ENCODE measurements around the gene MYL3.

The MYL3 gene

DNA sequence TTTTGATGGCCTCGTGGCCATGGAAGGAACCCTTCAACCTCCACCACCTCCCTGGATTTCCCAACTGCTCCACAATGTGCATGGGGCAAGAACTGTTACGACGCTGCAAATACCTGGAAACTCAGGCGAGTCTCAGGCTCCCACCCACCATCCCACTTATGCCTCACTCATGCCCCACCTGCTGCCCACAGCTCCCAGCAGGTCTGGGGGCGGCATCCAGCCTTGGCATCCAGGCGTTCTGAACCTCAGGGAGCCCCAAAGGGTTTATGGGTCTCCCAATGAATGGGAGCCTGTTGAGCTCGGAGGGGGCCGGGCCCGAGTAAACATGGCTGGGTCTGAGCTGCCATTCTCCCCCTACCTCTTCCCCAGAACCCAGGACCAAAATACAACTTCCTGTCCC, 12.3 kb upstream of the MYL3 start:
- H3K27ac ChIP-seq, result no peak overlapping the region
- TF ChIP-seq, protein P1, sequence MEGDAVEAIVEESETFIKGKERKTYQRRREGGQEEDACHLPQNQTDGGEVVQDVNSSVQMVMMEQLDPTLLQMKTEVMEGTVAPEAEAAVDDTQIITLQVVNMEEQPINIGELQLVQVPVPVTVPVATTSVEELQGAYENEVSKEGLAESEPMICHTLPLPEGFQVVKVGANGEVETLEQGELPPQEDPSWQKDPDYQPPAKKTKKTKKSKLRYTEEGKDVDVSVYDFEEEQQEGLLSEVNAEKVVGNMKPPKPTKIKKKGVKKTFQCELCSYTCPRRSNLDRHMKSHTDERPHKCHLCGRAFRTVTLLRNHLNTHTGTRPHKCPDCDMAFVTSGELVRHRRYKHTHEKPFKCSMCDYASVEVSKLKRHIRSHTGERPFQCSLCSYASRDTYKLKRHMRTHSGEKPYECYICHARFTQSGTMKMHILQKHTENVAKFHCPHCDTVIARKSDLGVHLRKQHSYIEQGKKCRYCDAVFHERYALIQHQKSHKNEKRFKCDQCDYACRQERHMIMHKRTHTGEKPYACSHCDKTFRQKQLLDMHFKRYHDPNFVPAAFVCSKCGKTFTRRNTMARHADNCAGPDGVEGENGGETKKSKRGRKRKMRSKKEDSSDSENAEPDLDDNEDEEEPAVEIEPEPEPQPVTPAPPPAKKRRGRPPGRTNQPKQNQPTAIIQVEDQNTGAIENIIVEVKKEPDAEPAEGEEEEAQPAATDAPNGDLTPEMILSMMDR (conservative IDR thresholded peaks at IDR 0.05), result no peak
- TF ChIP-seq ZFX (IDR thresholded peaks at IDR 0.05), result no peak

DNA sequence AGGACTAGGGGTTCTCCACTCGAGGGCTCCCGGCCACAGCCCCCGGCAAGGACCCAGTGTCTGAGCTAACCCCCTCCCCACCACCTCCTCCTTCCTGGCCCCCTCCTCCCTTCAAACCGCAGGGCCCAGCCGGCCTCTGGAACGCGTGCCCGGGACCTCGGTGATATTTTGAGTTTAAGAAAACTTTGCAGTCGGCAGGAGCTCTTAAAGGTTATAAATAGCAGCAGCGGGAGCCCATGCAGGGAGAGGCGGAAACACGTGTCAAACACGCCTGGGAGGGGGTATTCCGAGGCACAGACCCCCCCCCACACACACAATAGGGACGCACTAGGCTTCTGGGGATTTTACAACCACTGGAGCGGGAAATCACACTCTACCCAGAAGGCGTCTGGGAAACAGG, 11.2 kb upstream of the MYL3 start:
- H3K27ac ChIP-seq, result no peak overlapping the region
- TF ChIP-seq, protein P1 (conservative IDR thresholded peaks at IDR 0.05), result no peak
- no peak for TF ChIP-seq ZFX (IDR thresholded peaks at IDR 0.05)

DNA sequence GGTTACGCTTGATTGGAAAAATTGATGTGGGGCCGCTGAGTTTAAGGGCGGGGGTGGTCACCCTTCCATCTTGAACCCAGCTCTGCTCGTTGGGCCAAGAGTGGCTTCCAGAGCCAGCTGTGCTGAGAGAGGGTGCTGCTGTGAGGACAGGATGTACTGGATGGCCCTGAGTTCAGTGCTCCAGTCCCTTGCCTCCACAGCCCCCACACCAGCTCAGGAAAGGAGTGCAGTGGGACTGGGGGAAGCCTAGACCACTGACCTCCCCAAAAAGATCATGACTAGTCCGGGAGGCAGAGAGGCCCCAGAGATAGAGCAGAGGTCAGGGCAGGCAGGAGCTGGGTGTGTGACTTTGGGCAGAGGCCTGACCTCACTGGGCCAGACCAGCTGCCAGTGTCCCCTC, 10.3 kb upstream of the MYL3 start:
- H3K27ac ChIP-seq, result no peak overlapping the region
- no peak for TF ChIP-seq ZFX (IDR thresholded peaks at IDR 0.05)
- TF ChIP-seq, protein P1 (conservative IDR thresholded peaks at IDR 0.05), result no peak

DNA sequence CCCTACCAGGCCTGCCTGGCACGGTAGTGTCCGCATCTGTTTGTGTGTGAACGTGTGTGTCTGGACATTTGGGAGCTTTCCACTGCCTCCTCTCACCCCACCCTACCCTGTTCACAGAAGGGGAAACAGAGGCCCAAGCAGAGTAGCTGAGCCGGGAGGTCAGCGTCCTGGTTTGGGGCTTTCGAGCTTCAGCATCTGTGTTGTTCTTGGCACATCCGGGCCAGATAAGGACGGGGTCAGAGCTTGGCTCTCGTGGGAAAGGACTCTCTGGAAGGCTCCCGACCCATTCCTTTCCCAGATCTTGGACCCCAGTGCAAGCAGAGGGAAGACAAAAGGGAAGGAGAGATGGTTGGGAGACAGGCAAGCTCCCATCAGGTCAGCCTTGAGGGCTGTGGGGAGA, 8.0 kb upstream of the MYL3 start:
- H3K27ac ChIP-seq, result no peak overlapping the region
- no peak for TF ChIP-seq ZFX (IDR thresholded peaks at IDR 0.05)
- TF ChIP-seq, protein P1 (conservative IDR thresholded peaks at IDR 0.05), result no peak

DNA sequence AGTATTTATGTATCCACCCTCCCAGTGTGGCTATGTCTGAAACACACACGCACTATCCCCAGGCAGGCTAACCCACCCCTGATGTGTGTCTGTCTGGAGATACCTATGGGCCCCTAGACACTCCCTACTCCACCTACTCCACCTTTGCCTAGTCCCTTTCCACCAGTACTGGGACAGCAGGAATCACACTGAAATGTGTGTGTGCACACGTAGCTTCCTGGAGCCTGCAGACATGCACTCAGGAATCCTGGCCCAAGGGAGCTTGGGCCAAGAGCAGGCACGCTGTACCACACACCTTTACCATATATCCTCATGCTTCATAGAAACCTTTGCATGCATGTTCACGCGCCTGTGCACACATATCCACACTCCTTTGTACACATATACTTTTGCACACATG, 7.4 kb upstream of the MYL3 start:
- TF ChIP-seq ZFX (IDR thresholded peaks at IDR 0.05), result no peak
- TF ChIP-seq, protein P1 (conservative IDR thresholded peaks at IDR 0.05), result no peak
- no peak overlapping the region for H3K27ac ChIP-seq

DNA sequence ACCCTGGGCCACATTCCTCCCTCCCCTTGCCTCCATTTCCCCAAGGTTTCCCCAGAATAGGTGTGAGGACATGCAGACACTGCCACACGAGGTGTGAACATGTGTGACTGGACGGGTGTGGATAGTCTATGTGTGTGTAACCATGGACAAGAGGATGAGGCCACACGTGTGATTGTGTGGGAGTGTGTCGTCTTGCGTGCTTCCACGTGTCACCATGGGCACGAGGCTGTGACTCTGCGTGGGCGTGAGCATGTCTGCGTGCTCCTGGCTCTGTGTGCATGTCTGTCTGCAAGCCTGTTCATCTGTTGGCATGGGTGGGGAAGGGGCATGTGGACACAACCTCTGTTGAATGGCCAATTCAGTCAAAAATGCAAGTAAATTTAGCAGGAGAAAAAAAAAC, 6.2 kb upstream of the MYL3 start:
- no peak overlapping the region for H3K27ac ChIP-seq
- TF ChIP-seq, protein P1 (conservative IDR thresholded peaks at IDR 0.05), result no peak
- no peak for TF ChIP-seq ZFX (IDR thresholded peaks at IDR 0.05)

DNA sequence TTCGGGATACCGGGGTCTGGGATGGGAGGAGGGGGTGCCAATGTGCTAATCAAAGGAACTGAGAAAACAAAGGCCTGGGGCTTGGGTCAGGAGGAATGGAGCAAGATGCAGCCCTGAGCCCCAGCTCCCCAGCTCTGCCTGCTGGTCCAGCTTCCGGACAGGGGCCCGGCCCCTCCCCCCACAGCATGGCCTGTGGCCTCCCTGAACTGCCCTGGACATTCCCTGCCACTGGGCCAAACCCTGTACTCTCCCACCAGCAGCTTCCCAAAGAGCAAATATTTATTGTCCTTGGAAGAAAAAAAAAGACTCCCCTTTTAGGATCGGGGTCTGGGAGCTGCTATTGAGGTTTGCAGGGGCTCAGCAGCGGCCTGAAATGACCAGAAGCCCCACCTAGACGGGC, 5.7 kb upstream of the MYL3 start:
- TF ChIP-seq ZFX (IDR thresholded peaks at IDR 0.05), result no peak
- TF ChIP-seq, protein P1 (conservative IDR thresholded peaks at IDR 0.05), result no peak
- no peak overlapping the region for H3K27ac ChIP-seq
